KMS-11 (cell line): ENCODE results near the gene GP5.

Source experiments
- H2AFZ ChIP-seq: fragments of 200-600 bp; sonication (generic); 2 replicates; pipeline ENCODE4 v1.6.1; 2016; ENCODE audit warnings: antibody characterized with exemption, mixed run types, low read depth
- H3K27ac ChIP-seq: fragments of 200-600 bp; sonication (generic); 2 replicates; pipeline ENCODE4 v1.6.1; 2016; ENCODE audit warnings: mild to moderate bottlenecking, mixed run types
- H3K27me3 ChIP-seq: fragments of 200-600 bp; sonication (generic); 2 replicates; pipeline ENCODE4 v1.6.1; 2017; ENCODE audit warnings: mild to moderate bottlenecking, low read depth, mixed run types, moderate library complexity; ENCODE audit not compliant: insufficient read depth
- H3K36me3 ChIP-seq: fragments of 200-600 bp; sonication (generic); 2 replicates; pipeline ENCODE4 v1.6.1; 2017; ENCODE audit warnings: mild to moderate bottlenecking, mixed run types; ENCODE audit not compliant: insufficient read depth
- H3K4me1 ChIP-seq: fragments of 200-600 bp; sonication (generic); 2 replicates; pipeline ENCODE4 v1.6.1; 2016; ENCODE audit warnings: mild to moderate bottlenecking, low read depth, mixed run types; ENCODE audit not compliant: poor library complexity, severe bottlenecking
- H3K4me2 ChIP-seq: fragments of 200-600 bp; sonication (generic); 2 replicates; pipeline ENCODE4 v1.7.0; 2016; ENCODE audit warnings: mild to moderate bottlenecking, mixed run types
- H3K4me3 ChIP-seq: fragments of 200-600 bp; sonication (generic); IDR thresholded peaks from 2 replicates; pipeline ENCODE4 v1.6.1; 2017; ENCODE audit warnings: low read depth, low read length, mixed read lengths; ENCODE audit not compliant: insufficient read depth
- H3K79me2 ChIP-seq: fragments of 200-600 bp; sonication (generic); 2 replicates; pipeline ENCODE4 v1.6.1; 2016; ENCODE audit warnings: low read depth, mixed run types; ENCODE audit not compliant: insufficient read depth
- H3K9ac ChIP-seq: fragments of 200-600 bp; sonication (generic); 2 replicates; pipeline ENCODE4 v1.6.1; 2016; ENCODE audit warnings: mild to moderate bottlenecking, mixed run types
- H4K20me1 ChIP-seq: fragments of 200-600 bp; sonication (generic); 2 replicates; pipeline ENCODE4 v1.6.1; 2016; ENCODE audit warnings: mild to moderate bottlenecking, mixed run types; ENCODE audit not compliant: insufficient read depth
- TF ChIP-seq, protein P1 (sequence below): fragments of 200-600 bp; sonication (generic); conservative IDR thresholded peaks from 2 replicates; pipeline ENCODE4 v1.6.1; 2017; ENCODE audit warnings: low read depth, mild to moderate bottlenecking, antibody characterized with exemption, low read length, moderate library complexity, mixed read lengths

The GP5 gene

GRCh38 chr3:194384569-194385001 lies 14.5 kb downstream of the GP5 start:
- Histone ChIP-seq H4K20me1 (no peaks in the 10 kb centered on the region), H3K27me3 (no peaks in the 10 kb centered on the region), H2AFZ (no peak overlapping the region), H3K4me1 (no peaks in the 10 kb centered on the region), H3K27ac (no peak overlapping the region), H3K79me2 (no peaks in the 10 kb centered on the region), H3K4me3 (no peak overlapping the region), H3K4me2 (no peak overlapping the region), H3K36me3 (no peaks in the 10 kb centered on the region), H3K9ac (no peak overlapping the region)
- TF ChIP-seq, protein P1, sequence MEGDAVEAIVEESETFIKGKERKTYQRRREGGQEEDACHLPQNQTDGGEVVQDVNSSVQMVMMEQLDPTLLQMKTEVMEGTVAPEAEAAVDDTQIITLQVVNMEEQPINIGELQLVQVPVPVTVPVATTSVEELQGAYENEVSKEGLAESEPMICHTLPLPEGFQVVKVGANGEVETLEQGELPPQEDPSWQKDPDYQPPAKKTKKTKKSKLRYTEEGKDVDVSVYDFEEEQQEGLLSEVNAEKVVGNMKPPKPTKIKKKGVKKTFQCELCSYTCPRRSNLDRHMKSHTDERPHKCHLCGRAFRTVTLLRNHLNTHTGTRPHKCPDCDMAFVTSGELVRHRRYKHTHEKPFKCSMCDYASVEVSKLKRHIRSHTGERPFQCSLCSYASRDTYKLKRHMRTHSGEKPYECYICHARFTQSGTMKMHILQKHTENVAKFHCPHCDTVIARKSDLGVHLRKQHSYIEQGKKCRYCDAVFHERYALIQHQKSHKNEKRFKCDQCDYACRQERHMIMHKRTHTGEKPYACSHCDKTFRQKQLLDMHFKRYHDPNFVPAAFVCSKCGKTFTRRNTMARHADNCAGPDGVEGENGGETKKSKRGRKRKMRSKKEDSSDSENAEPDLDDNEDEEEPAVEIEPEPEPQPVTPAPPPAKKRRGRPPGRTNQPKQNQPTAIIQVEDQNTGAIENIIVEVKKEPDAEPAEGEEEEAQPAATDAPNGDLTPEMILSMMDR = no peak

DNA sequence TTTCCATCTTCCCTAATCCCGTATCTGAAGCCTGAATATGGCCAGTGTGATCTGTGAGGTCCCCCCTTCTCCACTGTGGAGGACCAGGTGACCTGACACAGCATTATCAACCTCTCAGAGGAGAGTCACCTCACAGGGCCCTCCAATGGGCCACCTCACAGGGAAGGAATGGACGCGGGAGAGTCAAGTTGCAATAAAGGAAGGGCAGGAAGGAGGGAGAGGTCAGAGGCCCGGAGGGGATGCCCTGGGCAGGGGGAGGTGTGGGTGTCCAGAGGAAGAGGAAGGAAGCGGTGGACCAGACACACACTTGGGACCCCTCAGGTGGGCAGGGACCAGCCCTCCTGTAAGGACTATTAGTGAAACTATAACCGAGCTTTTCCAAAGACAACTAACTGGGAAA lies 14.9 kb downstream of the GP5 start:
- Histone ChIP-seq H4K20me1 (no peaks in the 10 kb centered on the region), H3K27me3 (no peaks in the 10 kb centered on the region), H3K4me2 (no peak overlapping the region), H2AFZ (no peak overlapping the region), H3K36me3 (no peaks in the 10 kb centered on the region), H3K4me3 (no peak overlapping the region), H3K4me1 (no peaks in the 10 kb centered on the region), H3K79me2 (no peaks in the 10 kb centered on the region), H3K9ac (no peak overlapping the region), H3K27ac (no peak overlapping the region)
- TF ChIP-seq, protein P1 = no peak

DNA sequence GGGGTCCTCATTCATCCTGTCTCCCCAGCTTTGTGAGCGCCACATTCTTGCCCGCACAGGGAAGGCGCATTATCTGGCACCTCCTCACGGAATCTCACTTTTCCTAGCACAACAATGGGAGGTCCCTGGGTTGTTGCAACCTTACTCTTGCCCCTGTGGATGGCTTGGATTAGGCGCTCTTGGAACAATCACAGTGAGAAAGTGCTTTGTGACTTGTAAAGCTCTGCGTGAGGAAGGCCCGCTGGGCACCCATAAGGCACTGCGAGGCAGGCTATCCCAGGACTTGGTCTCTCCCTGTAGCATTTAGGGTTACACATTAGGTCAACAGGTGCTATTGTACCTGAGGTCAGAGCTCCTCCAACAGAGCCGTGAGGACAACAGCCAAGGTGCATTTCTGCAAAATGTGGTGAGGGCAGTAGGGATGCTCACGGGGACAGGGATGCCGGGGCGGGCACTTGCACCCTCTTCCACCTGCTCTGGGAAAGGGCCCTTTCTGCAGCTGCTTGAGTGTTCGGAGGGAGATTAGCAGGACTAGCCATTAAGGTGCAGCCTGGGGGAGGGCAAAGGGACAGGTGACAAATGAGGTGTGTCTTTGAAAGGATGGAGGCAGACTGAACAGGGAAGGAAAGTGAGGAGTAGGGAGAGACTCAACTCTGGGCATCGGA lies 15.7 kb downstream of the GP5 start:
- H3K9ac ChIP-seq = no peak overlapping the region
- H2AFZ ChIP-seq = no peak overlapping the region
- H3K27ac ChIP-seq = no peak overlapping the region
- TF ChIP-seq, protein P1 = no peak
- H3K79me2 ChIP-seq = no peaks in the 10 kb centered on the region
- H3K36me3 ChIP-seq = no peaks in the 10 kb centered on the region
- H3K4me3 ChIP-seq = no peak overlapping the region
- no peaks in the 10 kb centered on the region for H4K20me1 ChIP-seq
- H3K4me1 ChIP-seq = no peaks in the 10 kb centered on the region
- no peaks in the 10 kb centered on the region for H3K27me3 ChIP-seq
- H3K4me2 ChIP-seq = no peak overlapping the region

DNA sequence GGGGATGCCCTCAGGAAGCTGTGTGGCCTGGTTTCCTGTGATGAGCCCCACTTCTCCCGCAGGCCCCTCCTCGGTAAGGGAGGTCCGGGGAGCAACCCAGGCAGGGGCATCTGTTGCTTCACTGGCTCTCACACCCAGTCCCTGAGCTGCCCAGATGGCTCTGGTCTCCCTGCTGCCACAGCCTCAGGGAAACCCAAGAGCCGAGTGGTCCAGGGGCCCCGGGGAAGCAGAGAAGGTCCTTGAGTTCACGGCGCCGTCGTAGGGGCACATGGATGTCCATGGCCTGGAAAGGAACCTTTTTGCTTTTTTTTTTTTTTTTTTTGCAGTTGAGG lies 16.2 kb downstream of the GP5 start:
- H3K4me2 ChIP-seq = no peak overlapping the region
- no peak overlapping the region for H3K27ac ChIP-seq
- no peaks in the 10 kb centered on the region for H3K4me1 ChIP-seq
- TF ChIP-seq, protein P1 = no peak
- no peak overlapping the region for H3K9ac ChIP-seq
- H2AFZ ChIP-seq = no peak overlapping the region
- no peaks in the 10 kb centered on the region for H4K20me1 ChIP-seq
- H3K36me3 ChIP-seq = no peaks in the 10 kb centered on the region
- no peak overlapping the region for H3K4me3 ChIP-seq
- no peaks in the 10 kb centered on the region for H3K27me3 ChIP-seq
- no peaks in the 10 kb centered on the region for H3K79me2 ChIP-seq
